Epithelial cell of esophagus (primary cell): ENCODE results near the gene COX5A.
"Not testable (repeated sequence)": the region's sequence is repeated elsewhere in the genome, so short reads cannot be mapped to it uniquely, and the experiment has no call there.

ENCODE experiments used
- DNase-seq: peaks from one replicate; pipeline ENCODE4 v3.0.0; 2010; ENCODE audit warnings: low read depth
- H3K4me3 ChIP-seq: 2 replicates; pipeline ENCODE4 v1.5.1; 2011; ENCODE audit warnings: mild to moderate bottlenecking, low read length, control low read depth
- CTCF ChIP-seq: IDR thresholded peaks from 2 replicates; pipeline ENCODE4 v1.5.1; 2011; ENCODE audit warnings: low read depth, mild to moderate bottlenecking, low read length, control low read depth, inconsistent platforms; ENCODE audit not compliant: insufficient read depth; ENCODE audit errors: missing control alignments

Gene COX5A

GRCh38 chr15:74892313-74892712, 45.6 kb downstream of the COX5A start:
- TF ChIP-seq CTCF, result no peak
- peak; percentile 69 for DNase-seq
- no peak overlapping the region for H3K4me3 ChIP-seq

- no peak overlapping the region for H3K4me3 ChIP-seq
- TF ChIP-seq CTCF, result no peak
- peak; percentile 42 for DNase-seq
Observed at GRCh38 chr15:74891469-74891868, 46.4 kb downstream of the COX5A start.

- peak overlapping the region; percentile 94 for H3K4me3 ChIP-seq
- no peak for TF ChIP-seq CTCF
- no peak for DNase-seq
Observed at GRCh38 chr15:74890665-74890960, 47.3 kb downstream of the COX5A start.

GRCh38 chr15:74889883-74890664, 47.8 kb downstream of the COX5A start, which contains the start of gene MPI:
Gene MPI, plus strand, starts transcription at chr15:74890042. Its CDS starts 32 bp downstream, at chr15:74890074.
- no peak for TF ChIP-seq CTCF
- H3K4me3 ChIP-seq, result peak within 1 kb of the TSS; percentile 94
- peak; percentile 78 for DNase-seq

GRCh38 chr15:74889390-74889882, 48.4 kb downstream of the COX5A start:
- peak overlapping the region; percentile 94 for H3K4me3 ChIP-seq
- no peak for TF ChIP-seq CTCF
- no peak for DNase-seq

GRCh38 chr15:74888716-74889115, 49.2 kb downstream of the COX5A start:
- H3K4me3 ChIP-seq, result no peak overlapping the region
- no peak for DNase-seq
- TF ChIP-seq CTCF, result no peak

- H3K4me3 ChIP-seq, DNase-seq: not testable (repeated sequence)
Observed at GRCh38 chr15:74887537-74888193, 50.2 kb downstream of the COX5A start.
